Liver (tissue), 9 donors: ENCODE measurements around the gene ZNF865. TPM values are rescaled to one million over a fixed set of nuclear protein-coding genes. Genes with fewer than 3 reads are reported as not detected.

Experiments used
- DNase-seq: peaks from one replicate; pipeline ENCODE4 v3.0.0-alpha.2; 2017; ENCODE audit warnings: low spot score
- H3K27ac ChIP-seq, 2 donors: one replicate each; pipeline ENCODE4 v1.7.0; 2013; ENCODE audit warnings: inconsistent platforms in 2 of 2, low read length in 2 of 2, control low read depth in 1 of 2, low read depth in 1 of 2, mild to moderate bottlenecking in 1 of 2
- H3K27me3 ChIP-seq, 4 donors: one replicate each; pipeline versions ENCODE4 v1.6.1 to v1.7.0; 2013; ENCODE audit warnings: low read length in 3 of 4, inconsistent platforms in 1 of 4, mild to moderate bottlenecking in 1 of 4, moderate library complexity in 1 of 4; ENCODE audit not compliant: control insufficient read depth in 4 of 4, insufficient read depth in 4 of 4
- H3K36me3 ChIP-seq, 4 donors: one replicate each; pipeline versions ENCODE4 v1.6.1 to v1.7.0; 2013; ENCODE audit warnings: low read length in 3 of 4, mild to moderate bottlenecking in 3 of 4, low read depth in 1 of 4, moderate library complexity in 1 of 4; ENCODE audit not compliant: control insufficient read depth in 4 of 4, insufficient read depth in 3 of 4
- H3K4me1 ChIP-seq, 4 donors: one replicate each; pipeline versions ENCODE4 v1.6.1 to v1.7.0; 2013; ENCODE audit warnings: low read length in 3 of 4, mild to moderate bottlenecking in 3 of 4, moderate library complexity in 1 of 4; ENCODE audit not compliant: control insufficient read depth in 4 of 4, insufficient read depth in 4 of 4
- H3K4me3 ChIP-seq, 3 donors: one replicate each; pipeline versions ENCODE4 v1.6.1 to v1.7.0; 2013; ENCODE audit warnings: low read length in 3 of 3, control low read depth in 1 of 3, low read depth in 1 of 3, mild to moderate bottlenecking in 1 of 3
- H3K9ac ChIP-seq, 2 donors: one replicate each; pipeline ENCODE4 v1.7.0; 2013; ENCODE audit warnings: low read length in 2 of 2, mild to moderate bottlenecking in 2 of 2, moderate library complexity in 2 of 2, control low read depth in 1 of 2, low read depth in 1 of 2
- H3K9me3 ChIP-seq, 4 donors: one replicate each; pipeline versions ENCODE4 v1.6.1 to v1.7.0; 2013; ENCODE audit warnings: low read length in 3 of 4; ENCODE audit not compliant: control insufficient read depth in 4 of 4
- ATF3 ChIP-seq: IDR thresholded peaks from 2 replicates; pipeline ENCODE4 v1.6.1; 2016; ENCODE audit warnings: antibody characterized with exemption
- CTCF ChIP-seq: fragments of 150-350 bp; IDR thresholded peaks from 2 replicates; pipeline ENCODE4 v1.5.1; 2017; ENCODE audit warnings: improper control_type of control experiment, low read depth, low read length; ENCODE audit not compliant: missing input control
- EGR1 ChIP-seq, 2 donors: IDR thresholded peaks; 2 replicates each; pipeline ENCODE4 v1.6.1; 2016 to 2018; ENCODE audit warnings: antibody characterized with exemption in 2 of 2, low read depth in 2 of 2
- FOXA1 ChIP-seq: IDR thresholded peaks from 2 replicates; pipeline ENCODE4 v1.6.1; 2016; ENCODE audit warnings: antibody characterized with exemption
- FOXA2 ChIP-seq: IDR thresholded peaks from 2 replicates; pipeline ENCODE4 v1.6.1; 2016; ENCODE audit warnings: antibody characterized with exemption
- GABPA ChIP-seq, 2 donors: IDR thresholded peaks in 1 of 2; conservative IDR thresholded peaks in 1 of 2; 2 replicates each; pipeline ENCODE4 v1.6.1; 2016; ENCODE audit warnings: antibody characterized with exemption in 2 of 2, mild to moderate bottlenecking in 1 of 2, moderate library complexity in 1 of 2
- HNF4A ChIP-seq, 2 donors: conservative IDR thresholded peaks; 2 replicates each; pipeline ENCODE4 v1.6.1; 2016; ENCODE audit warnings: antibody characterized with exemption in 2 of 2, mild to moderate bottlenecking in 2 of 2
- HNF4G ChIP-seq: IDR thresholded peaks from 2 replicates; pipeline ENCODE4 v1.6.1; 2016; ENCODE audit warnings: antibody characterized with exemption
- JUND ChIP-seq, 2 donors: IDR thresholded peaks; 2 replicates each; pipeline ENCODE4 v1.6.1; 2016; ENCODE audit warnings: antibody characterized with exemption in 2 of 2
- MAX ChIP-seq: IDR thresholded peaks from 2 replicates; pipeline ENCODE4 v1.6.1; 2016; ENCODE audit warnings: antibody characterized with exemption
- NR2F2 ChIP-seq: IDR thresholded peaks from 2 replicates; pipeline ENCODE4 v1.6.1; 2016; ENCODE audit warnings: antibody characterized with exemption
- RAD21 ChIP-seq, 2 donors: IDR thresholded peaks; 2 replicates each; pipeline ENCODE4 v1.6.1; 2016; ENCODE audit warnings: antibody characterized with exemption in 2 of 2, mild to moderate bottlenecking in 2 of 2
- RXRA ChIP-seq, 2 donors: IDR thresholded peaks; 2 replicates each; pipeline ENCODE4 v1.6.1; 2017 to 2018; ENCODE audit warnings: antibody characterized with exemption in 2 of 2, mild to moderate bottlenecking in 1 of 2
- SP1 ChIP-seq: IDR thresholded peaks from 2 replicates; pipeline ENCODE4 v1.6.1; 2018; ENCODE audit warnings: antibody characterized with exemption, mild to moderate bottlenecking
- TAF1 ChIP-seq: conservative IDR thresholded peaks from 2 replicates; pipeline ENCODE4 v1.6.1; 2016; ENCODE audit warnings: antibody characterized with exemption, mild to moderate bottlenecking
- ZBTB33 ChIP-seq: IDR thresholded peaks from 2 replicates; pipeline ENCODE4 v1.6.1; 2016; ENCODE audit warnings: antibody characterized with exemption
- WGBS: extraction: QIAGEN DNeasy Blood & Tissue Kit; methylation state at CpG from one replicate; pipeline ENCODE4 v1.1.7; 2013; 5-methylcytosine and 5-hydroxymethylcytosine counted together
- polyA plus RNA-seq, 2 donors: library from polyadenylated mRNA; stranded (reverse) in 1 of 2; unstranded in 1 of 2; fragments of 200-250 nt in 1 of 2; fragments of >200 nt in 1 of 2; fragmentation: Nextera tagmentation in 1 of 2; extraction: Ambion mirVana in 1 of 2; gene quantifications; one replicate each; pipeline versions ENCODE4 v1.2.1 to v1.2.3, GENCODE V29; 2013 to 2015
- total RNA-seq, 2 donors: library from RNA; depleted of rRNA; stranded (reverse); fragments of >200 nt; gene quantifications; one replicate each; pipeline ENCODE4 v1.2.3, GENCODE V29; 2014
- donor health status: healthy.
- donor health status: healthy.
- donor health status: healthy.
- donor health status: healthy.
- donor health status: healthy.

The ZNF865 gene
- total and polyA plus RNA-seq, 4 donors = 0.38 to 3.1 (median 1.6) TPM

- no peaks in the 10 kb centered on the region for H3K36me3 ChIP-seq
- no peaks in the 10 kb centered on the region for H3K9me3 ChIP-seq
- no peak overlapping the region for H3K4me3 ChIP-seq
- H3K9ac ChIP-seq = no peak overlapping the region
- 30% methylated on average over 3 of the region's 3 CpGs for WGBS
- no peak overlapping the region for H3K27ac ChIP-seq
- H3K27me3 ChIP-seq = no peaks in the 10 kb centered on the region
- DNase-seq = peak; percentile 88
- TF ChIP-seq GABPA (IDR thresholded peaks at IDR 0.05 in 1 of 2, conservative IDR thresholded peaks at IDR 0.05 in 1 of 2) = peak in 1 of 2 donors; percentile 56
- no peak for TF ChIP-seq ATF3
- TF ChIP-seq SP1 = no peak
- TF ChIP-seq RAD21 (IDR thresholded peaks at IDR 0.05) = peak; percentile 88 to 94
- peak; percentile 85 for TF ChIP-seq CTCF
- no peak for TF ChIP-seq FOXA2
- no peak for TF ChIP-seq RXRA (IDR thresholded peaks at IDR 0.05)
- no peak for TF ChIP-seq JUND (IDR thresholded peaks at IDR 0.05)
- peak in 1 of 2 donors; percentile 43 for TF ChIP-seq HNF4A (conservative IDR thresholded peaks at IDR 0.05)
- no peak for TF ChIP-seq TAF1
- H3K4me1 ChIP-seq = peaks cover 13 to 31% (median 22%) of the 10 kb centered on the region in 4 donors
Observed at GRCh38 chr19:55632463-55632834, 27.0 kb downstream of the ZNF865 start.

- DNase-seq = no peak
- H3K27ac ChIP-seq = no peak overlapping the region
- peaks cover 13 to 36% (median 26%) of the 10 kb centered on the region in 4 donors for H3K4me1 ChIP-seq
- no peak overlapping the region for H3K9ac ChIP-seq
- 78% methylated on average over 8 of the region's 8 CpGs for WGBS
- no peaks in the 10 kb centered on the region for H3K27me3 ChIP-seq
- H3K36me3 ChIP-seq = no peaks in the 10 kb centered on the region
- H3K4me3 ChIP-seq = no peak overlapping the region
- no peaks in the 10 kb centered on the region for H3K9me3 ChIP-seq
- no peak for TF ChIP-seq EGR1 (IDR thresholded peaks at IDR 0.05; ENCODE audit: low read depth in 2 of 2)
- no peak for TF ChIP-seq MAX
- no peak for TF ChIP-seq RAD21 (IDR thresholded peaks at IDR 0.05)
- no peak for TF ChIP-seq SP1
- TF ChIP-seq HNF4G = no peak
- no peak for TF ChIP-seq NR2F2
- no peak for TF ChIP-seq GABPA (IDR thresholded peaks at IDR 0.05 in 1 of 2, conservative IDR thresholded peaks at IDR 0.05 in 1 of 2)
- TF ChIP-seq HNF4A (conservative IDR thresholded peaks at IDR 0.05) = no peak
- no peak for TF ChIP-seq TAF1
- no peak for TF ChIP-seq RXRA (IDR thresholded peaks at IDR 0.05)
- no peak for TF ChIP-seq FOXA1
- no peak for TF ChIP-seq ZBTB33
Observed at GRCh38 chr19:55633861-55634260, 28.4 kb downstream of the ZNF865 start.
